ENCODE results near the gene RHEX.

DNA sequence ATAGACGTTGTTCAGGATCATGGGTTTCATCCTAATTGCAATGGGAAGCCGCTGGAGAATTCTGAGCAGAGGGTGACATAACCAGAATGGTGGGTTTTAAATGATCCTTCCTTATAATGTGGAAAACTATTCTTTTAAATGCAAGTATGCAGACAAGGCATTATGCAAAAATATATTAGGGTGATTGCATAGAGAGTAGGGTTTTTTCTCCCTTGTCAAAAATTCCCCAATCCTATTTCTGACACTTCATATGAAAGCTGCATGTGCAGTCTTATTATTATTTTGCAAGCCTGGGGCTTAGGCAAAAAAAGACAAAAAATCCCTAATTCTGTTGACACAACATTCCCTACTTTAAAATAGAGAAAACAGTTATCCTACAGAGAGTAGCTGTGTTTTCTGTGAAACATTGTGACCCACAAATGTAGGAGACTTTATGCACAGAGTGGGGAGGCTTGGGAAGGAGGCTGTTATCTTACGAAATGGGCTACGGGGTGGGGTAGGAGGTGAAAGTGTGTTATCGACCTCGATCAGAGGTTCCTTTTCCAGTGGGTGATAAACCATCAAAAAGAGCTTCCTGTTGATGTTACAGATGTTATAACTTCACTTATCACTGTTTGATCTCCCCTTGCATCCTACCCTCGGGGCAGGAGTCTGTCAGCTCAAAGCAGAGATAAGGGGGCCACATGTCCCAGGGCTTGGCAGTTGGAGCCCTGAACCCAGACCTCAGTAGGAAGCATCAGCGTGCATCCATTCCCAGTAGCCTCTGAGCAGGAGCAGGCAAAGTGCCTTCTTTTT, 27.2 kb downstream of the RHEX start:
- TF ChIP-seq, protein P1, sequence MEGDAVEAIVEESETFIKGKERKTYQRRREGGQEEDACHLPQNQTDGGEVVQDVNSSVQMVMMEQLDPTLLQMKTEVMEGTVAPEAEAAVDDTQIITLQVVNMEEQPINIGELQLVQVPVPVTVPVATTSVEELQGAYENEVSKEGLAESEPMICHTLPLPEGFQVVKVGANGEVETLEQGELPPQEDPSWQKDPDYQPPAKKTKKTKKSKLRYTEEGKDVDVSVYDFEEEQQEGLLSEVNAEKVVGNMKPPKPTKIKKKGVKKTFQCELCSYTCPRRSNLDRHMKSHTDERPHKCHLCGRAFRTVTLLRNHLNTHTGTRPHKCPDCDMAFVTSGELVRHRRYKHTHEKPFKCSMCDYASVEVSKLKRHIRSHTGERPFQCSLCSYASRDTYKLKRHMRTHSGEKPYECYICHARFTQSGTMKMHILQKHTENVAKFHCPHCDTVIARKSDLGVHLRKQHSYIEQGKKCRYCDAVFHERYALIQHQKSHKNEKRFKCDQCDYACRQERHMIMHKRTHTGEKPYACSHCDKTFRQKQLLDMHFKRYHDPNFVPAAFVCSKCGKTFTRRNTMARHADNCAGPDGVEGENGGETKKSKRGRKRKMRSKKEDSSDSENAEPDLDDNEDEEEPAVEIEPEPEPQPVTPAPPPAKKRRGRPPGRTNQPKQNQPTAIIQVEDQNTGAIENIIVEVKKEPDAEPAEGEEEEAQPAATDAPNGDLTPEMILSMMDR (IDR thresholded peaks at IDR 0.05), result no peak
- TF ChIP-seq EP300 (IDR thresholded peaks at IDR 0.05) (no peak), POLR2A (IDR thresholded peaks at IDR 0.05) (no peak)

Measured in ovary (tissue), 3 donors.